Measurements from ENCODE around the gene REEP5.
"Not testable (repeated sequence)": the region's sequence is repeated elsewhere in the genome, so short reads cannot be mapped to it uniquely, and the experiment has no call there.

REEP5 gene

GRCh38 chr5:112921833-112922817, at the start of gene REEP5:
Gene REEP5 (minus strand): TSS chr5:112922227. CDS start chr5:112922190, 37 bp downstream.
- DNase-seq = peak; percentile 95

- no peak for DNase-seq
These were observed 49.2 kb upstream of the REEP5 start for GRCh38 chr5:112971276-112971675.

GRCh38 chr5:112968411-112969106, 46.5 kb upstream of the REEP5 start:
- DNase-seq = no peak

- no peak for DNase-seq
These were observed 45.6 kb upstream of the REEP5 start for GRCh38 chr5:112967520-112968083.

GRCh38 chr5:112965733-112966306, 43.8 kb upstream of the REEP5 start:
- no peak for DNase-seq

- DNase-seq = not testable (repeated sequence)
These were observed 41.3 kb upstream of the REEP5 start for GRCh38 chr5:112963374-112963733.

GRCh38 chr5:112960863-112961504, 39.0 kb upstream of the REEP5 start:
- DNase-seq = no peak

GRCh38 chr5:112960315-112960714, 38.3 kb upstream of the REEP5 start:
- DNase-seq = peak; percentile 29

GRCh38 chr5:112959872-112960271, 37.8 kb upstream of the REEP5 start:
- DNase-seq = not testable (repeated sequence)

- no peak for DNase-seq
These were observed 36.4 kb upstream of the REEP5 start for GRCh38 chr5:112958093-112959088.

- DNase-seq = no peak
These were observed 35.2 kb upstream of the REEP5 start for GRCh38 chr5:112957036-112957808.

GRCh38 chr5:112956606-112957005, 34.6 kb upstream of the REEP5 start:
- DNase-seq = no peak

- DNase-seq = no peak
These were observed 29.2 kb upstream of the REEP5 start for GRCh38 chr5:112951124-112951702.

GRCh38 chr5:112948458-112948857, 26.4 kb upstream of the REEP5 start:
- DNase-seq = no peak

- no peak for DNase-seq
These were observed 18.6 kb upstream of the REEP5 start for GRCh38 chr5:112940670-112941069.

GRCh38 chr5:112938286-112938685, 16.3 kb upstream of the REEP5 start:
- DNase-seq = no peak

- no peak for DNase-seq
These were observed 13.6 kb upstream of the REEP5 start for GRCh38 chr5:112935675-112936074.

- no peak for DNase-seq
These were observed 12.3 kb upstream of the REEP5 start for GRCh38 chr5:112934366-112934663.

GRCh38 chr5:112933651-112934365, 11.8 kb upstream of the REEP5 start:
- no peak for DNase-seq

GRCh38 chr5:112933105-112933504, 11.1 kb upstream of the REEP5 start:
- DNase-seq = no peak
